Fibroblast of villous mesenchyme (primary cell): ENCODE measurements around the gene ALDH4A1. TPM values are rescaled to one million over a fixed set of nuclear protein-coding genes. Genes with fewer than 3 reads are reported as not detected.

ENCODE experiments used
- DNase-seq: peaks from one replicate; pipeline ENCODE4 v3.0.0-alpha.2; 2010; ENCODE audit warnings: low read depth
- H3K4me3 ChIP-seq: 2 replicates; pipeline ENCODE4 v1.5.1; 2011; ENCODE audit warnings: low read depth, mild to moderate bottlenecking, low read length
- CTCF ChIP-seq: IDR thresholded peaks from 2 replicates; pipeline ENCODE4 v1.5.1; 2012; ENCODE audit warnings: low read depth, mild to moderate bottlenecking, low read length; ENCODE audit not compliant: insufficient read depth
- total RNA-seq: library from RNA; depleted of rRNA; stranded (reverse); fragments of >200 nt; gene quantifications from 2 replicates; pipeline ENCODE4 v1.2.3, GENCODE V29; 2012

ALDH4A1 gene
- total RNA-seq, 1 donor, result 13.0 TPM

GRCh38 chr1:18885311-18886002 lies 16.9 kb downstream of the ALDH4A1 start:
- DNase-seq, result no peak
- no peak for TF ChIP-seq CTCF
- H3K4me3 ChIP-seq, result no peak overlapping the region

GRCh38 chr1:18884727-18885126 lies 17.6 kb downstream of the ALDH4A1 start:
- TF ChIP-seq CTCF, result no peak
- no peak overlapping the region for H3K4me3 ChIP-seq
- DNase-seq, result no peak

- H3K4me3 ChIP-seq, result no peak overlapping the region
- no peak for TF ChIP-seq CTCF
- DNase-seq, result no peak
These were observed 18.0 kb downstream of the ALDH4A1 start for GRCh38 chr1:18884419-18884717.

- peak; percentile 95 for TF ChIP-seq CTCF
- DNase-seq, result peak; percentile 65
- H3K4me3 ChIP-seq, result no peak overlapping the region
These were observed 18.5 kb downstream of the ALDH4A1 start for GRCh38 chr1:18883636-18884418.

GRCh38 chr1:18883079-18883478 lies 19.3 kb downstream of the ALDH4A1 start:
- no peak overlapping the region for H3K4me3 ChIP-seq
- TF ChIP-seq CTCF, result no peak
- DNase-seq, result no peak

GRCh38 chr1:18882486-18882885 lies 19.9 kb downstream of the ALDH4A1 start:
- no peak overlapping the region for H3K4me3 ChIP-seq
- DNase-seq, result peak; percentile 46
- no peak for TF ChIP-seq CTCF
